Measurements from ENCODE around the gene MCRIP1. TPM values are rescaled to one million over a fixed set of nuclear protein-coding genes. Genes with fewer than 3 reads are reported as not detected.

MCRIP1 gene
- total RNA-seq, 1 experiment from 2014 or later = 59.7 TPM

DNA sequence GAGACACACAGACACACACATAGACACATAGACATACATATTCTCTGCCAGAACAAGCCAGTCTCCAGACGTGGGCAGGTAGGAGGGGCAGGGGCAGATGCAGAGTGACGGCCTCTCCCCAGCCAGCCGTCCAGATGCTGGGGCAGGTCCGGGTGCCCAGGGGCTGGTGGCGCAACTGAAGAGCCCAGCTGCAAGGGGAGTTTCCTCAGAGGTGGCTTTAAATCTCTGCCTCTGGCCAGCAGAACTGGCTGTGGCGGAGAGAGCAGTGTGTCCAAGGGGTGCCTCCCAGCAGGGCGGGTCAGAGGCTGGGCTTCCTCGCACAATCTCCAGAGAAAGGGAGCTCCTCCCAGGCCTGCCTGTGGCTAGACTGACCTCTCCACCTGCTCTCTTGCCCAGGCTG lies 38.6 kb downstream of the MCRIP1 start:
- peaks cover 5% of the 10 kb centered on the region; the same call in 1 of the 2 replicates for H3K4me1 ChIP-seq
- POLR2A ChIA-PET = interaction anchor here (0.6 kb wide), 1 partner anchor 22 kb away, joined by 6 read pairs; no protein-coding TSS in a partner anchor
- BruUV-seq (replicated peaks) = no TSS peak
- no peaks in the 10 kb centered on the region for H3K27me3 Mint-ChIP-seq (ENCODE audit: insufficient read depth, unreplicated experiment)
- H3K9me3 ChIP-seq = no peaks in the 10 kb centered on the region
- no peaks in the 10 kb centered on the region for H3K36me3 Mint-ChIP-seq (ENCODE audit: insufficient read depth, unreplicated experiment)
- H3K27me3 ChIP-seq (replicated peaks; ENCODE audit: control insufficient read depth, insufficient read depth, low read length) = no peaks in the 10 kb centered on the region
- H3K4me1 Mint-ChIP-seq (ENCODE audit: low read depth, unreplicated experiment) = no peaks in the 10 kb centered on the region
- peak in 1 of 2 experiments; percentile 59 for DNase-seq
- intact Hi-C loops (cut with micrococcal nuclease; ENCODE audit: unreplicated experiment) = no loop called here
- no peaks in the 10 kb centered on the region for H3K36me3 ChIP-seq (ENCODE audit: control insufficient read depth, insufficient read depth, low read length)
- peaks cover 2% of the 10 kb centered on the region for H3K9me3 Mint-ChIP-seq (ENCODE audit: unreplicated experiment)
- CTCF ChIA-PET = interaction anchor here (0.6 to 1.0 kb wide), 3 partner anchors 11 to 159 kb away, joined by 3 read pairs; no protein-coding TSS in a partner anchor
- no peak overlapping the region for H3K27ac Mint-ChIP-seq (ENCODE audit: unreplicated experiment)
- TF ChIP-seq CTCF (IDR thresholded peaks at IDR 0.05; ENCODE audit: insufficient read depth in 1 of 2, low read depth in 1 of 2, low read length in 1 of 2, severe bottlenecking in 1 of 2, unreplicated experiment in 1 of 2) = no peak
- H3K4me3 Mint-ChIP-seq (ENCODE audit: unreplicated experiment) = no peak overlapping the region
- H3K4me3 ChIP-seq (ENCODE audit: low read depth, low read length) = no peak overlapping the region

- TF ChIP-seq CTCF (IDR thresholded peaks at IDR 0.05; ENCODE audit: insufficient read depth in 1 of 2, low read depth in 1 of 2, low read length in 1 of 2, severe bottlenecking in 1 of 2, unreplicated experiment in 1 of 2) = no peak
- Mint-ChIP-seq H3K9me3 (ENCODE audit: unreplicated experiment) (no peaks in the 10 kb centered on the region), H3K27ac (ENCODE audit: unreplicated experiment) (no peak overlapping the region), H3K4me1 (ENCODE audit: low read depth, unreplicated experiment) (no peaks in the 10 kb centered on the region), H3K27me3 (ENCODE audit: insufficient read depth, unreplicated experiment) (no peaks in the 10 kb centered on the region), H3K4me3 (ENCODE audit: unreplicated experiment) (no peak overlapping the region), H3K36me3 (ENCODE audit: insufficient read depth, unreplicated experiment) (no peaks in the 10 kb centered on the region)
- Histone ChIP-seq H3K4me3 (ENCODE audit: low read depth, low read length) (no peak overlapping the region), H3K36me3 (ENCODE audit: control insufficient read depth, insufficient read depth, low read length) (no peaks in the 10 kb centered on the region), H3K4me1 (peaks cover 5% of the 10 kb centered on the region; the same call in 1 of the 2 replicates), H3K27me3 (replicated peaks; ENCODE audit: control insufficient read depth, insufficient read depth, low read length) (no peaks in the 10 kb centered on the region), H3K9me3 (no peaks in the 10 kb centered on the region)
- DNase-seq = no peak
- BruUV-seq (replicated peaks) = no TSS peak
- POLR2A ChIA-PET = no interaction called here
- intact Hi-C loops (cut with micrococcal nuclease; ENCODE audit: unreplicated experiment) = no loop called here
- CTCF ChIA-PET = interaction anchor here (1.0 kb wide), 1 partner anchor 58 kb away, joined by 3 read pairs; no protein-coding TSS in a partner anchor
These were observed 39.0 kb downstream of the MCRIP1 start for GRCh38 chr17:81794074-81794476.

DNA sequence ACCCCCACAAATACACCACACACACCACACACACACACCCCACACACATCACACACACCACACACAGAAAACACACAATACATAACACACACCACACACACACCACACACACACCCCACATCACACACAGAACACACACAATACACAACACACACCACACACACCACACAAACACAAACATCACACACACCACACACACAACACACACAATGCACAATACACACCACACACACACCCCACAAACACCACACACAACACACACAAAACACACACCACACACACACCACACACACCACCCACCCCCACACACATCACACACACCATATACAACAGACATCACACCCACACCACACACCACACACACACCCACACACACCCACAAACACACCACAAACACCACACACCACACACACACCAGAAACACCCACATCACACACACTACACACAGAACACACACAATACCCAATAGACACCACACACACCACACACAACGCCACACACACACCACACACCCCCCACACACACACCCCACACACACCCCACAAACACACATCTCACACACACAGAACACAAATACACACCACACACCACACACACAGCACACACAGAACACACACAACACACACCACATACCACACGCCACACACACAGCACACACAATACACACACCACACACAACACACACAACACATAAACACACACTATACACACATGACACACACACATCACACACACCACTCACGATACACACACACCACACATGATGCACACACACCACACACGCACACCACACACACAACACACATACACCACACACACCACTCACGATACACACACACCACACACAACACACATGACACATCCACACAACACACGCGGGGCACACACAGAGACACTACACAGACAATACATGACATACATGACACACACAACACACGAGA lies 40.1 kb downstream of the MCRIP1 start:
- ChIA-PET POLR2A (no interaction called here), CTCF (no interaction called here)
- Mint-ChIP-seq H3K4me3 (ENCODE audit: unreplicated experiment) (no peak overlapping the region), H3K9me3 (ENCODE audit: unreplicated experiment) (no peaks in the 10 kb centered on the region), H3K27ac (ENCODE audit: unreplicated experiment) (no peak overlapping the region), H3K36me3 (ENCODE audit: insufficient read depth, unreplicated experiment) (no peaks in the 10 kb centered on the region), H3K27me3 (ENCODE audit: insufficient read depth, unreplicated experiment) (no peaks in the 10 kb centered on the region), H3K4me1 (ENCODE audit: low read depth, unreplicated experiment) (no peaks in the 10 kb centered on the region)
- Histone ChIP-seq H3K4me3 (ENCODE audit: low read depth, low read length) (no peak overlapping the region), H3K36me3 (ENCODE audit: control insufficient read depth, insufficient read depth, low read length) (no peaks in the 10 kb centered on the region), H3K4me1 (peaks cover 5% of the 10 kb centered on the region; the same call in 1 of the 2 replicates), H3K27me3 (replicated peaks; ENCODE audit: control insufficient read depth, insufficient read depth, low read length) (no peaks in the 10 kb centered on the region), H3K9me3 (no peaks in the 10 kb centered on the region)
- no TSS peak for BruUV-seq (replicated peaks)
- TF ChIP-seq CTCF (IDR thresholded peaks at IDR 0.05; ENCODE audit: insufficient read depth in 1 of 2, low read depth in 1 of 2, low read length in 1 of 2, severe bottlenecking in 1 of 2, unreplicated experiment in 1 of 2) = no peak
- intact Hi-C loops (cut with micrococcal nuclease; ENCODE audit: unreplicated experiment) = no loop called here
- DNase-seq = no peak

Other genes with a start within 250 kb of the MCRIP1 start
- gene NPLOC4, start 196.2 kb downstream of the MCRIP1 start, total RNA-seq (2022) = 119 and 139 TPM in 2 replicates
- 4.0 and 4.1 TPM in 2 replicates for gene TSPAN10, start 196.1 kb downstream of the MCRIP1 start, total RNA-seq (2022)
- not detected in 2 replicates for gene PDE6G, start 176.7 kb downstream of the MCRIP1 start, total RNA-seq (2022)
- gene OXLD1, start 166.7 kb downstream of the MCRIP1 start, total RNA-seq (2022) = 32.4 and 37.0 TPM in 2 replicates
- 49.0 and 50.5 TPM in 2 replicates for gene CCDC137, start 166.6 kb downstream of the MCRIP1 start, total RNA-seq (2022)
- 45.1 and 49.8 TPM in 2 replicates for gene ARL16, start 149.5 kb downstream of the MCRIP1 start, total RNA-seq (2022)
- gene HGS, start 149.3 kb downstream of the MCRIP1 start, total RNA-seq (2022) = 176 and 178 TPM in 2 replicates
- 164 and 176 TPM in 2 replicates for gene MRPL12, start 129.9 kb downstream of the MCRIP1 start, total RNA-seq (2022)
- gene SLC25A10, start 121.0 kb downstream of the MCRIP1 start, total RNA-seq (2022) = 49.5 and 54.8 TPM in 2 replicates
- gene GCGR, start 29.1 kb downstream of the MCRIP1 start, total RNA-seq (2022) = 0.91 and 1.0 TPM in 2 replicates
- 0.93 TPM in 1 of 2 replicates, not detected in the other for gene PPP1R27, start 1.8 kb upstream of the MCRIP1 start, total RNA-seq (2022)
- 895 and 958 TPM in 2 replicates for gene P4HB, start 27.2 kb upstream of the MCRIP1 start, total RNA-seq (2022)
- gene ARHGDIA, start 38.0 kb upstream of the MCRIP1 start, total RNA-seq (2022) = 253 and 292 TPM in 2 replicates
- 248 and 252 TPM in 2 replicates for gene ALYREF, start 58.3 kb upstream of the MCRIP1 start, total RNA-seq (2022)
- gene ANAPC11, start 58.4 kb upstream of the MCRIP1 start, total RNA-seq (2022) = 133 and 140 TPM in 2 replicates
- gene NPB, start 68.9 kb upstream of the MCRIP1 start, total RNA-seq (2022) = 0.37 and 0.68 TPM in 2 replicates
- 125 and 151 TPM in 2 replicates for gene PCYT2, start 78.1 kb upstream of the MCRIP1 start, total RNA-seq (2022)
- gene SIRT7, start 84.9 kb upstream of the MCRIP1 start, total RNA-seq (2022) = 55.6 and 57.4 TPM in 2 replicates
- gene MAFG, start 94.4 kb upstream of the MCRIP1 start, total RNA-seq (2022) = 28.9 and 29.1 TPM in 2 replicates
- gene PYCR1, start 104.0 kb upstream of the MCRIP1 start, total RNA-seq (2022) = 200 and 203 TPM in 2 replicates
- gene MYADML2, start 113.9 kb upstream of the MCRIP1 start, total RNA-seq (2022) = not detected in 2 replicates
- gene NOTUM, start 127.9 kb upstream of the MCRIP1 start, total RNA-seq (2022) = 11.1 and 13.0 TPM in 2 replicates
- gene ASPSCR1, start 144.3 kb upstream of the MCRIP1 start, total RNA-seq (2022) = 58.0 and 59.2 TPM in 2 replicates
- gene CENPX, start 189.6 kb upstream of the MCRIP1 start, total RNA-seq (2022) = 85.3 and 94.9 TPM in 2 replicates
- gene LRRC45, start 190.0 kb upstream of the MCRIP1 start, total RNA-seq (2022) = 33.2 and 38.2 TPM in 2 replicates
- gene RAC3, start 198.4 kb upstream of the MCRIP1 start, total RNA-seq (2022) = 94.5 and 96.7 TPM in 2 replicates
- gene DCXR, start 204.4 kb upstream of the MCRIP1 start, total RNA-seq (2022) = 197 and 208 TPM in 2 replicates
- 33.0 and 35.5 TPM in 2 replicates for gene RFNG, start 218.5 kb upstream of the MCRIP1 start, total RNA-seq (2022)
- gene GPS1, start 218.6 kb upstream of the MCRIP1 start, total RNA-seq (2022) = 185 and 195 TPM in 2 replicates
- gene DUS1L, start 232.5 kb upstream of the MCRIP1 start, total RNA-seq (2022) = 129 TPM in 2 replicates

Data from Caco-2 (cell line).